BLaER1 (cell line): ENCODE measurements around the gene CCL15.

Experiments used
- H3K27ac ChIP-seq: shearing (Covaris generic); formaldehyde crosslinking; 2 replicates; pipeline ENCODE4 v1.8.1; 2022
- H3K27me3 ChIP-seq: shearing (Covaris generic); formaldehyde crosslinking; 2 replicates; pipeline ENCODE4 v1.8.1; 2022
- H3K36me3 ChIP-seq: shearing (Covaris generic); formaldehyde crosslinking; 2 replicates; pipeline ENCODE4 v1.8.1; 2022
- H3K4me1 ChIP-seq: shearing (Covaris generic); formaldehyde crosslinking; 2 replicates; pipeline ENCODE4 v1.8.1; 2022
- H3K4me2 ChIP-seq: shearing (Covaris generic); formaldehyde crosslinking; 2 replicates; pipeline ENCODE4 v1.8.1; 2022
- H3K4me3 ChIP-seq: shearing (Covaris generic); formaldehyde crosslinking; 2 replicates; pipeline ENCODE4 v1.8.1; 2022
- H3K9ac ChIP-seq: shearing (Covaris generic); formaldehyde crosslinking; 2 replicates; pipeline ENCODE4 v1.8.1; 2022
- H3K9me3 ChIP-seq: shearing (Covaris generic); formaldehyde crosslinking; 2 replicates; pipeline ENCODE4 v1.8.1; 2022
- H4K20me1 ChIP-seq: shearing (Covaris generic); formaldehyde crosslinking; 2 replicates; pipeline ENCODE4 v1.8.1; 2022
- Cebpa-rat ChIP-seq: shearing (Covaris generic); IDR thresholded peaks from 2 replicates; pipeline ENCODE4 v1.8.1; 2022

Gene CCL15

DNA sequence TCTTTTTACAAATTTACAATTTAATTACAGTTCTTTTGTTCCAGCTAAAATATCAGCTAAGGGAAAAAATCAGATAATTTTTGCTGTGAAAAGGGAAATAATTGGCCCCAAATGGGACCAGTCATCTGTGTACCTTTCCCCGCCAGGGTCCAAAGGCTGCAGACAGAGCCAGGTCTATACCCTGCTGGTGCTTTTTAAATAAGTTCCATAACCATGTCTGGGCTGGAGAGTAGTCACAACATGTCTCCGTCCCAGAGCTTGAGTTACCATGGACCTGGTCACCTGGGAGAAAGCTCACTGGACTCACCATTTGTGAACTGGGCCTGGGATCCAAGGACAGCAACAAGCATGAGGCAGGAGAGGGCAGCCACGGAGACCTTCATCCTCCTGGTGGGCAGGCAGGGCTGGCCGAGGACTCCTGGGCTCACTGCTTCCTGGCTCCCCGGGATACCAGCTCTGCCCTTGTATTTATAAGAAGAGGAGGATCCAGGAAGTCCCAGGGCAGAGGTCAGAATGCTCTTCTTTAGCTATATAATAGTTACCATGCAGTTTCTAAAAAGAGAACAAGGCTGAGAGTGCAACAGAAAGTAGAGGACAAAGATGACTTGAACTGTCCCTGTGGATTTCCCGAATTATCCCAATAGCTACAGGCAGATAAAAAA is at the start of gene CCL15:
Gene CCL15 (minus strand): TSS at position 444 of the 662 bp plus-strand sequence. CDS start 61 bp downstream, at position 383.
- no peak within 1 kb of the TSS for H3K4me3 ChIP-seq
- H3K4me1 ChIP-seq = peaks cover 5% of the 10 kb centered on the region; the same call in 1 of the 2 replicates
- no peaks in the 10 kb centered on the region for H3K9me3 ChIP-seq
- no peak within 1 kb of the TSS for H3K27ac ChIP-seq
- no peak within 1 kb of the TSS for H3K9ac ChIP-seq
- H3K4me2 ChIP-seq = no peak within 1 kb of the TSS
- no peaks in the 10 kb centered on the region for H3K36me3 ChIP-seq
- no peaks in the 10 kb centered on the region for H3K27me3 ChIP-seq
- no peak for TF ChIP-seq Cebpa-rat
- no peaks in the 10 kb centered on the region for H4K20me1 ChIP-seq

DNA sequence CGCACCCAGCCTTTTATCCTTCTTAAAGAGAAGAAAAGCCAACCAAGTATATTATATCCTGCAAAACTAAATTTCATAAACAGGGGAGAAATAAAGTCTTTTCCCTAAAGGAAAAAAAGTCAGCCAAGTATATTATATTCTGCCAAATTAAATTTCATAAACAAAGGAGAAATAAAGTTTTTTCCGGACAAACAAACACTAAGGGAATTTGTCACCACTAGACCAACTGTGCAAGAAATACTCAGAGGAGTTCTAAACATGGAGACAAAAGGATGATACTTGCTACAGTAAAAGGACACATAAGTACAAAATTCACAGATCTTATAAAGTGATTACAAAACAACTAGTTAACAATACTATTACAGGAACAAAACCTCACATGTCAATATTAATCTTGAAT is 48.3 kb upstream of the CCL15 start:
- no peaks in the 10 kb centered on the region for H3K27me3 ChIP-seq
- no peak overlapping the region for H3K9ac ChIP-seq
- peaks cover 52% of the 10 kb centered on the region for H3K9me3 ChIP-seq
- H4K20me1 ChIP-seq = no peaks in the 10 kb centered on the region
- no peak overlapping the region for H3K27ac ChIP-seq
- no peak overlapping the region for H3K4me2 ChIP-seq
- no peaks in the 10 kb centered on the region for H3K4me1 ChIP-seq
- TF ChIP-seq Cebpa-rat = no peak
- no peak overlapping the region for H3K4me3 ChIP-seq
- no peaks in the 10 kb centered on the region for H3K36me3 ChIP-seq

DNA sequence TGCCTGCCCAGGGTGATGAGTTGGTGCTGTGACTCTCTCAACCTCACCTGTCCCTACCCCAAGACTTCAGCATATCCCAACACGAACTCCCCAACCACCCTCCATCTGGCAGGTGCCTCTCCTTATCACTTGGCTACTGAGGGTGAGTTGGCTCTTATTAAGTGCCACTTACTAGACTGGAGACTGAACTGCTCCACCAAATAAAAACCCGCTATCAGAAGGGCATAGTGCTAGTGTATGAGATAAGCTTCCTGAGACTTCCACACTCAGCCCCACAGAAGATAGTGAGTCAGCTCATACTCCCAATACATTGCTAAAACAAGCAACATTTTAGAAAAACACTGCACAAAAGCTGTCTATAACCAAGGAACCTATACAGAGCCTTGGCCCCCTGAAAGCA is 46.7 kb upstream of the CCL15 start:
- no peak overlapping the region for H3K4me3 ChIP-seq
- no peak for TF ChIP-seq Cebpa-rat
- H3K4me1 ChIP-seq = no peaks in the 10 kb centered on the region
- H3K27me3 ChIP-seq = no peaks in the 10 kb centered on the region
- H3K9ac ChIP-seq = no peak overlapping the region
- H3K4me2 ChIP-seq = no peak overlapping the region
- H3K36me3 ChIP-seq = no peaks in the 10 kb centered on the region
- H3K27ac ChIP-seq = no peak overlapping the region
- peaks cover 52% of the 10 kb centered on the region for H3K9me3 ChIP-seq
- no peaks in the 10 kb centered on the region for H4K20me1 ChIP-seq

DNA sequence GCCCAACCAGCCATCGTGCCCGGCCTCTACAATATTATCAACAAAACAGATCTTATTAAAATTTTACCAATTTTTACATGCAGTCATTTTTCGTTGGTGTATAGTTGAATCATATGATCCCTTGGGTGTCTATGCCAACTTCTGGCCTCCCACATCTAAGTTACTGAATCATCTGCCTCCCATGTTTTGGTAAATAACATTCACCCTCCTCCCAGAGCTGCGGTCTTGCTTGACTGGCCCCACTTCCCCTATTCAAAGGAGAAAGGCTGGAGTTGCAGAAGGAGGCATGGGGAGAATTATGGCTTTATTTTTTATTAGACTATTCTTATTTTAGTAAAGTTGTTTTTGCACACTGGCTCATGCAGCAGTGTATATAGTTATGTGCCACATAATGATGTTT is 34.9 kb upstream of the CCL15 start:
- Histone ChIP-seq H4K20me1 (no peaks in the 10 kb centered on the region), H3K4me1 (peaks cover 21% of the 10 kb centered on the region), H3K36me3 (no peaks in the 10 kb centered on the region), H3K27me3 (no peaks in the 10 kb centered on the region), H3K9me3 (no peaks in the 10 kb centered on the region), H3K4me2 (no peak overlapping the region), H3K27ac (no peak overlapping the region), H3K9ac (no peak overlapping the region), H3K4me3 (no peak overlapping the region)
- no peak for TF ChIP-seq Cebpa-rat

- no peak overlapping the region for H3K4me3 ChIP-seq
- no peak overlapping the region for H3K4me2 ChIP-seq
- peaks cover 21% of the 10 kb centered on the region for H3K4me1 ChIP-seq
- no peak overlapping the region for H3K27ac ChIP-seq
- no peaks in the 10 kb centered on the region for H4K20me1 ChIP-seq
- no peak overlapping the region for H3K9ac ChIP-seq
- no peaks in the 10 kb centered on the region for H3K9me3 ChIP-seq
- H3K27me3 ChIP-seq = no peaks in the 10 kb centered on the region
- no peak for TF ChIP-seq Cebpa-rat
- H3K36me3 ChIP-seq = no peaks in the 10 kb centered on the region
Measured at GRCh38 chr17:36034127-36034526, 32.8 kb upstream of the CCL15 start.

- TF ChIP-seq Cebpa-rat = no peak
- Histone ChIP-seq H3K9me3 (no peaks in the 10 kb centered on the region), H3K27ac (no peak overlapping the region), H3K9ac (no peak overlapping the region), H3K27me3 (no peaks in the 10 kb centered on the region), H3K4me1 (peaks cover 9% of the 10 kb centered on the region), H3K36me3 (no peaks in the 10 kb centered on the region), H4K20me1 (no peaks in the 10 kb centered on the region), H3K4me3 (no peak overlapping the region), H3K4me2 (no peak overlapping the region)
Measured at GRCh38 chr17:36030956-36031355, 29.6 kb upstream of the CCL15 start.

DNA sequence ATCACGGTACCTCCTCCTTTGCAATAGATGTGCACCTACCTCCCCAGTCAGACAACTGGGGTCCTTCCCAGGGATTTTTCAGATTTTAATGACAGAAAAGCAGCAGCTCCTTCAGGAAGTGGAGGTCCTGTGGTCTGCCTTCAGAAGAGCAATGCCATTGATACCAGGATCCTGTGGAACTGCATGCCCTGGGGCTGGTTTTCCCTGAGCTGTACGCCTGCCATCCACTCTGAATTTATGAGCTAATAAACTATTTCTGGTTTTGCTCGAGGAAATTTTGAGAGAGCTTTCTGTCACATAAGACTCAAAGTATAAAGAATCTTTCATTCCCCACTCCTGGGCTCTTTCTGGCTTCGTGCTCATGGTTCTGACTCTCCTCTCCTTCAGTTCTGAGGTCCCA is 26.4 kb upstream of the CCL15 start:
- H3K27me3 ChIP-seq = no peaks in the 10 kb centered on the region
- H3K4me3 ChIP-seq = no peak overlapping the region
- H4K20me1 ChIP-seq = no peaks in the 10 kb centered on the region
- H3K36me3 ChIP-seq = no peaks in the 10 kb centered on the region
- no peak overlapping the region for H3K9ac ChIP-seq
- H3K9me3 ChIP-seq = no peaks in the 10 kb centered on the region; the same call in 1 of the 2 replicates
- H3K4me2 ChIP-seq = no peak overlapping the region
- no peaks in the 10 kb centered on the region for H3K4me1 ChIP-seq
- no peak for TF ChIP-seq Cebpa-rat
- H3K27ac ChIP-seq = no peak overlapping the region

- Histone ChIP-seq H4K20me1 (no peaks in the 10 kb centered on the region), H3K36me3 (no peaks in the 10 kb centered on the region), H3K27ac (no peak overlapping the region), H3K4me1 (no peaks in the 10 kb centered on the region), H3K27me3 (no peaks in the 10 kb centered on the region), H3K4me3 (no peak overlapping the region), H3K4me2 (no peak overlapping the region), H3K9me3 (no peaks in the 10 kb centered on the region; the same call in 1 of the 2 replicates), H3K9ac (no peak overlapping the region)
- no peak for TF ChIP-seq Cebpa-rat
Measured at GRCh38 chr17:36024106-36024869, 22.9 kb upstream of the CCL15 start.

- no peaks in the 10 kb centered on the region for H3K27me3 ChIP-seq
- no peak overlapping the region for H3K4me2 ChIP-seq
- no peaks in the 10 kb centered on the region for H3K36me3 ChIP-seq
- no peak overlapping the region for H3K9ac ChIP-seq
- H4K20me1 ChIP-seq = no peaks in the 10 kb centered on the region
- no peak overlapping the region for H3K4me3 ChIP-seq
- peaks cover 7% of the 10 kb centered on the region; the same call in 1 of the 2 replicates for H3K4me1 ChIP-seq
- TF ChIP-seq Cebpa-rat = no peak
- no peak overlapping the region for H3K27ac ChIP-seq
- H3K9me3 ChIP-seq = no peaks in the 10 kb centered on the region; the same call in 1 of the 2 replicates
Measured at GRCh38 chr17:36019423-36019822, 18.1 kb upstream of the CCL15 start.

GRCh38 chr17:36017799-36018198 is 16.4 kb upstream of the CCL15 start, which contains the start of gene CCL23:
Gene CCL23 (minus strand): TSS chr17:36017972. CDS start chr17:36017897, 75 bp downstream.
- H3K4me3 ChIP-seq = no peak within 1 kb of the TSS
- H3K9me3 ChIP-seq = peaks cover under 1% of the 10 kb centered on the region; the same call in 1 of the 2 replicates
- TF ChIP-seq Cebpa-rat = no peak
- no peaks in the 10 kb centered on the region for H4K20me1 ChIP-seq
- H3K4me2 ChIP-seq = no peak within 1 kb of the TSS
- no peak within 1 kb of the TSS for H3K27ac ChIP-seq
- peaks cover 7% of the 10 kb centered on the region; the same call in 1 of the 2 replicates for H3K4me1 ChIP-seq
- no peaks in the 10 kb centered on the region for H3K36me3 ChIP-seq
- no peak within 1 kb of the TSS for H3K9ac ChIP-seq
- H3K27me3 ChIP-seq = no peaks in the 10 kb centered on the region
